ENCODE results near the gene TUBB2A. TPM values are rescaled to one million over a fixed set of nuclear protein-coding genes. Genes with fewer than 3 reads are reported as not detected.

The TUBB2A gene
- total and polyA plus RNA-seq, 10 of the 15 experiments (the other 5 are each of a cell fraction or from before 2014, with no cell fraction given) = 2.2 to 49.5 (median 31.3) TPM

DNA sequence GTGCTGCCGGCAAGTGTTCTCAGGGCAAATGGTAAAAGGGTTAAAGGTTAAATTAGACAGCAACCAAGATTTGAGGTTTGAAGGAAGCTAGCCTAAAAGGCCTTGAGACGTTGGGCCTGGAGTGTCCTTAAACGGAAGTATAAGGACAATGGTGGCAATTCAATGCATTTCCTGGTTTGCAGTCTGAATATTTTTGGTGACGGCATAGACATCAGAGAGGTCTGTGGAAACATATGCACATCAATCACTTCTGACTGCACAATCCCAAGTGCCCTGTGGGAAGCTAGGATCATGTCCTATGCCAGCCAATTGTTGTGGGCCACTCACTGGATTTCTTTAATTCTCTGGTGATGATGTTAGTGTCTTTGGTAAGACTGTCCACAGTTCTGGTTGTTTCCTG lies 25.7 kb upstream of the TUBB2A start (continued):
- TF ChIP-seq, protein P1, sequence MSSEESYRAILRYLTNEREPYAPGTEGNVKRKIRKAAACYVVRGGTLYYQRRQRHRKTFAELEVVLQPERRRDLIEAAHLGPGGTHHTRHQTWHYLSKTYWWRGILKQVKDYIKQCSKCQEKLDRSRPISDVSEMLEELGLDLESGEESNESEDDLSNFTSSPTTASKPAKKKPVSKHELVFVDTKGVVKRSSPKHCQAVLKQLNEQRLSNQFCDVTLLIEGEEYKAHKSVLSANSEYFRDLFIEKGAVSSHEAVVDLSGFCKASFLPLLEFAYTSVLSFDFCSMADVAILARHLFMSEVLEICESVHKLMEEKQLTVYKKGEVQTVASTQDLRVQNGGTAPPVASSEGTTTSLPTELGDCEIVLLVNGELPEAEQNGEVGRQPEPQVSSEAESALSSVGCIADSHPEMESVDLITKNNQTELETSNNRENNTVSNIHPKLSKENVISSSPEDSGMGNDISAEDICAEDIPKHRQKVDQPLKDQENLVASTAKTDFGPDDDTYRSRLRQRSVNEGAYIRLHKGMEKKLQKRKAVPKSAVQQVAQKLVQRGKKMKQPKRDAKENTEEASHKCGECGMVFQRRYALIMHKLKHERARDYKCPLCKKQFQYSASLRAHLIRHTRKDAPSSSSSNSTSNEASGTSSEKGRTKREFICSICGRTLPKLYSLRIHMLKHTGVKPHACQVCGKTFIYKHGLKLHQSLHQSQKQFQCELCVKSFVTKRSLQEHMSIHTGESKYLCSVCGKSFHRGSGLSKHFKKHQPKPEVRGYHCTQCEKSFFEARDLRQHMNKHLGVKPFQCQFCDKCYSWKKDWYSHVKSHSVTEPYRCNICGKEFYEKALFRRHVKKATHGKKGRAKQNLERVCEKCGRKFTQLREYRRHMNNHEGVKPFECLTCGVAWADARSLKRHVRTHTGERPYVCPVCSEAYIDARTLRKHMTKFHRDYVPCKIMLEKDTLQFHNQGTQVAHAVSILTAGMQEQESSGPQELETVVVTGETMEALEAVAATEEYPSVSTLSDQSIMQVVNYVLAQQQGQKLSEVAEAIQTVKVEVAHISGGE (CRISPR knock-in tag; IDR thresholded peaks at IDR 0.05) = no peak
- TF ChIP-seq, protein P2, sequence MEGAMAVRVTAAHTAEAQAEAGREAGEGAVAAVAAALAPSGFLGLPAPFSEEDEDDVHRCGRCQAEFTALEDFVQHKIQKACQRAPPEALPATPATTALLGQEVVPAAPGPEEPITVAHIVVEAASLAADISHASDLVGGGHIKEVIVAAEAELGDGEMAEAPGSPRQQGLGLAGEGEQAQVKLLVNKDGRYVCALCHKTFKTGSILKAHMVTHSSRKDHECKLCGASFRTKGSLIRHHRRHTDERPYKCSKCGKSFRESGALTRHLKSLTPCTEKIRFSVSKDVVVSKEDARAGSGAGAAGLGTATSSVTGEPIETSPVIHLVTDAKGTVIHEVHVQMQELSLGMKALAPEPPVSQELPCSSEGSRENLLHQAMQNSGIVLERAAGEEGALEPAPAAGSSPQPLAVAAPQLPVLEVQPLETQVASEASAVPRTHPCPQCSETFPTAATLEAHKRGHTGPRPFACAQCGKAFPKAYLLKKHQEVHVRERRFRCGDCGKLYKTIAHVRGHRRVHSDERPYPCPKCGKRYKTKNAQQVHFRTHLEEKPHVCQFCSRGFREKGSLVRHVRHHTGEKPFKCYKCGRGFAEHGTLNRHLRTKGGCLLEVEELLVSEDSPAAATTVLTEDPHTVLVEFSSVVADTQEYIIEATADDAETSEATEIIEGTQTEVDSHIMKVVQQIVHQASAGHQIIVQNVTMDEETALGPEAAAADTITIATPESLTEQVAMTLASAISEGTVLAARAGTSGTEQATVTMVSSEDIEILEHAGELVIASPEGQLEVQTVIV (IDR thresholded peaks at IDR 0.05; ENCODE audit: borderline replicate concordance, partially characterized antibody) = no peak
- TF ChIP-seq BACH1 (IDR thresholded peaks at IDR 0.05; ENCODE audit: borderline replicate concordance) (no peak), GABPA (IDR thresholded peaks at IDR 0.05; ENCODE audit: low read depth) (no peak), ZNF217 (IDR thresholded peaks at IDR 0.05) (no peak), ASH2L (IDR thresholded peaks at IDR 0.05; ENCODE audit: borderline replicate concordance, low read depth) (no peak)
- TF ChIP-seq, protein P3, sequence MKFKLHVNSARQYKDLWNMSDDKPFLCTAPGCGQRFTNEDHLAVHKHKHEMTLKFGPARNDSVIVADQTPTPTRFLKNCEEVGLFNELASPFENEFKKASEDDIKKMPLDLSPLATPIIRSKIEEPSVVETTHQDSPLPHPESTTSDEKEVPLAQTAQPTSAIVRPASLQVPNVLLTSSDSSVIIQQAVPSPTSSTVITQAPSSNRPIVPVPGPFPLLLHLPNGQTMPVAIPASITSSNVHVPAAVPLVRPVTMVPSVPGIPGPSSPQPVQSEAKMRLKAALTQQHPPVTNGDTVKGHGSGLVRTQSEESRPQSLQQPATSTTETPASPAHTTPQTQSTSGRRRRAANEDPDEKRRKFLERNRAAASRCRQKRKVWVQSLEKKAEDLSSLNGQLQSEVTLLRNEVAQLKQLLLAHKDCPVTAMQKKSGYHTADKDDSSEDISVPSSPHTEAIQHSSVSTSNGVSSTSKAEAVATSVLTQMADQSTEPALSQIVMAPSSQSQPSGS (IDR thresholded peaks at IDR 0.05; ENCODE audit: low read length) = no peak
- TF ChIP-seq, protein P4, sequence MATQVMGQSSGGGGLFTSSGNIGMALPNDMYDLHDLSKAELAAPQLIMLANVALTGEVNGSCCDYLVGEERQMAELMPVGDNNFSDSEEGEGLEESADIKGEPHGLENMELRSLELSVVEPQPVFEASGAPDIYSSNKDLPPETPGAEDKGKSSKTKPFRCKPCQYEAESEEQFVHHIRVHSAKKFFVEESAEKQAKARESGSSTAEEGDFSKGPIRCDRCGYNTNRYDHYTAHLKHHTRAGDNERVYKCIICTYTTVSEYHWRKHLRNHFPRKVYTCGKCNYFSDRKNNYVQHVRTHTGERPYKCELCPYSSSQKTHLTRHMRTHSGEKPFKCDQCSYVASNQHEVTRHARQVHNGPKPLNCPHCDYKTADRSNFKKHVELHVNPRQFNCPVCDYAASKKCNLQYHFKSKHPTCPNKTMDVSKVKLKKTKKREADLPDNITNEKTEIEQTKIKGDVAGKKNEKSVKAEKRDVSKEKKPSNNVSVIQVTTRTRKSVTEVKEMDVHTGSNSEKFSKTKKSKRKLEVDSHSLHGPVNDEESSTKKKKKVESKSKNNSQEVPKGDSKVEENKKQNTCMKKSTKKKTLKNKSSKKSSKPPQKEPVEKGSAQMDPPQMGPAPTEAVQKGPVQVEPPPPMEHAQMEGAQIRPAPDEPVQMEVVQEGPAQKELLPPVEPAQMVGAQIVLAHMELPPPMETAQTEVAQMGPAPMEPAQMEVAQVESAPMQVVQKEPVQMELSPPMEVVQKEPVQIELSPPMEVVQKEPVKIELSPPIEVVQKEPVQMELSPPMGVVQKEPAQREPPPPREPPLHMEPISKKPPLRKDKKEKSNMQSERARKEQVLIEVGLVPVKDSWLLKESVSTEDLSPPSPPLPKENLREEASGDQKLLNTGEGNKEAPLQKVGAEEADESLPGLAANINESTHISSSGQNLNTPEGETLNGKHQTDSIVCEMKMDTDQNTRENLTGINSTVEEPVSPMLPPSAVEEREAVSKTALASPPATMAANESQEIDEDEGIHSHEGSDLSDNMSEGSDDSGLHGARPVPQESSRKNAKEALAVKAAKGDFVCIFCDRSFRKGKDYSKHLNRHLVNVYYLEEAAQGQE (IDR thresholded peaks at IDR 0.05; ENCODE audit: low read depth, low read length) = no peak

All from GM12878 (cell line).